Measurements from ENCODE around the gene NPS.

Gene NPS

DNA sequence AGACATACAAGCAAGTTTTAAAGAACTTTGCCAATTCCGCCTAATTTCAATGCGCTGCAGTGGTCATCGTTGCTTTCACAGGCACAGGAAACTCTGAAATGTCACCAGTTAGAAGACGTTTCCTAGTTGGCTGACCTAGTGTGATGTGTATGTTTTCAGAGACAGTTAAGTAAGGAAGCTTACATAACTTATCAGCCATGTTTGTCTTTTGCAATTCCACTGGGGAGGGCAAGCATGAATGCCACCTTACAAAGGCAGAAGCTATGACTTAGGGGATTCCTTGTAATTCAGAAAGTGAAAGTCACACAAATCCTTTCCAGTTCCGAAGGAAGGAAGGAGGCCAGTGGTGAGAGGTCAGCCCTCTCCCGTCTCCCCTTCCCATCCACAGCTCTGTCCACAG is 15.0 kb upstream of the NPS start:
- TF ChIP-seq, protein P1, sequence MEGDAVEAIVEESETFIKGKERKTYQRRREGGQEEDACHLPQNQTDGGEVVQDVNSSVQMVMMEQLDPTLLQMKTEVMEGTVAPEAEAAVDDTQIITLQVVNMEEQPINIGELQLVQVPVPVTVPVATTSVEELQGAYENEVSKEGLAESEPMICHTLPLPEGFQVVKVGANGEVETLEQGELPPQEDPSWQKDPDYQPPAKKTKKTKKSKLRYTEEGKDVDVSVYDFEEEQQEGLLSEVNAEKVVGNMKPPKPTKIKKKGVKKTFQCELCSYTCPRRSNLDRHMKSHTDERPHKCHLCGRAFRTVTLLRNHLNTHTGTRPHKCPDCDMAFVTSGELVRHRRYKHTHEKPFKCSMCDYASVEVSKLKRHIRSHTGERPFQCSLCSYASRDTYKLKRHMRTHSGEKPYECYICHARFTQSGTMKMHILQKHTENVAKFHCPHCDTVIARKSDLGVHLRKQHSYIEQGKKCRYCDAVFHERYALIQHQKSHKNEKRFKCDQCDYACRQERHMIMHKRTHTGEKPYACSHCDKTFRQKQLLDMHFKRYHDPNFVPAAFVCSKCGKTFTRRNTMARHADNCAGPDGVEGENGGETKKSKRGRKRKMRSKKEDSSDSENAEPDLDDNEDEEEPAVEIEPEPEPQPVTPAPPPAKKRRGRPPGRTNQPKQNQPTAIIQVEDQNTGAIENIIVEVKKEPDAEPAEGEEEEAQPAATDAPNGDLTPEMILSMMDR (IDR thresholded peaks at IDR 0.05; ENCODE audit: low read depth, low read length, missing control alignments) = no peak
- H3K4me3 ChIP-seq (replicated peaks; ENCODE audit: low read depth, low read length) = no peak overlapping the region
- no peak for DNase-seq (ENCODE audit: extremely low read depth, low read depth)

DNA sequence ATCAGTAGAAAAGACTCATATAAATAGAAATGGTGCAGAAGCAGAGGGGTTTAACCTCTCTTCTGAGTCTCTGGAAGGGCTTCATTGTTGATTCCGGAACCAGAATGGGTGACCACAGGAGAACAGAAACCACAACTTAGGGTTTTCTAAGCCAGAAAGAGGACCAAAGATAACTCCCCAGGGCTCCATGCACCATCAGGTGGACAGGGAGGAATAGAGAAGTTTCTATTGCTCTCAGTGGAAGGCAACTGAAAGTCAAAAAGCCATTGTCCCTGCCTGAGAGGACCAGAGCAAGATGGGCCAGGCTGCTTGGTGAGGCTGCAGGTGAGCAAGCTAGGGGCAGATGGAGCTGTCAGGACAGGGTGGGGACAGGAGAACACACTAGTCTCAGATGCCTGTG is 14.6 kb upstream of the NPS start:
- TF ChIP-seq, protein P1 (IDR thresholded peaks at IDR 0.05; ENCODE audit: low read depth, low read length, missing control alignments) = no peak
- no peak for DNase-seq (ENCODE audit: extremely low read depth, low read depth)
- H3K4me3 ChIP-seq (replicated peaks; ENCODE audit: low read depth, low read length) = no peak overlapping the region

DNA sequence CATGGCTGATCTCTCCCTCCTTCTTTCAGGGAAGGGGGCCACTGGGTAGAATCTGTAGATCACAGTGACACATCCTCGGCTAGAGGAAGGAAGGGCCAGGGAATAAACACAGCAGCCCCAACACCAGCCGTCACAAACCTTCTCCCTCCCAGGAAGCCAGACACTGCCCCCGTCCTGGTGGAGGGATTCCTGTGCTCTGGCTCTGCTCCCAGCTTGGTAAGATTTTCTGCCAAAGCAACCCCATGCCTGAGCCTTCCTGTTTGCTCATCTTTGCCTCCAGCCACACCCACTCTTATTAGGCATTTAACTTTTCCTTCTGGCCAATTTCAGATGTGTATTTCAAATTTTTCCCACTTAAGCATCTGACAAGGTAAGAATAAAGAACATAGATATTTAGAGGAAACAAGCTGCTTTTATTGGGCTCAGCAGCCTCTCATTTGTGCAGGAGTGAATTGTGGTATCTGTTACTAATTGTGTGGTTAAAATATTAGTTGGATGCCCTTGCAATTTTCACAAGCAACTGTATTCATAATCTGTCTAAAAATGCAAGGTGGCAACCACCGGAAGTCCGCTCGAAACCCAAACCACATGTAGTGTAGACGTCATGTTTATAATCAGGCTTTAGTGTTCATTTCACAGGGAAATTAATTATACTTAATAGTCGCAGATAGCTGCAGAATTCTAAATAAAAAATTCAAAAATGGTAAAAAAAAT is 13.2 kb upstream of the NPS start:
- H3K4me3 ChIP-seq (replicated peaks; ENCODE audit: low read depth, low read length) = no peak overlapping the region
- DNase-seq (ENCODE audit: extremely low read depth, low read depth) = no peak
- TF ChIP-seq, protein P1 (IDR thresholded peaks at IDR 0.05; ENCODE audit: low read depth, low read length, missing control alignments) = no peak

DNA sequence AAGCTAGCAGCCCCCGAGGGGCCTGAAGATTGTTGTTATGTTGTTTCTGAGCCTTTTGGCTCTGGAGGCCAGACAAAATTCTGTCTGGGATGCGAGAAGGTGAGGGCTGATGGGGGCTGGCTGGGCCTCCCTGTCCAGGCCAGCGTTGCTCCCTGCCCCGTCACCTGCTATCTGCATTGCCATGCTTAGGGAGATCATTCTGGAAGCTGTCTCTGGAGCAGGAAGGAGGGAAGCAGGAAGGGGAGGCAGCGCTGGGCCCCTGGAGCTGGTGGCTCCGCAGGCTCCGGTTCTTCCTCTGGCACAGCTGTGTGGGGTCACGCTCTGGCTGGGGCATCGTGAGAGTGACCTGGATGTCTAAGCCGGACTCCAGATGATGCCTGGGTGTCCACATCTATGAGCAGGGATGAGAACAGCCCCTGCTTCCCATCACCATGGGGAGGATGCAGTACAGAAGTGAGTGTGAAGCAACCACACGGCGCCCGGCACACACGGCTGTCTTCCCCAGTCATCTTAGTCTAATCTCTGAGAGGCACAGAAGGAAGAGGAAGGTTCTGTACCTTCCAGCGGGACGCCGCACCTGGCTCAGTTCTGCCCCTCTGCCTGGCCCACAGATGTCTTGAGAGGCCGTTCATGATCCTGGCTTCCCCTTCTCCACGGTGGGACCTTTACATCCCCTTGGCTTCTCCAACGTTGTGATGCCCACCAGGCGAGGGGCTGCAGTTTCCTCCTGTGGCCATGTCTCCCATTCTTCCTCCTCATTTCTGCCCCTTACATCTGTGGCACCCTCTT is 11.9 kb upstream of the NPS start:
- no peak overlapping the region for H3K4me3 ChIP-seq (replicated peaks; ENCODE audit: low read depth, low read length)
- TF ChIP-seq, protein P1 (IDR thresholded peaks at IDR 0.05; ENCODE audit: low read depth, low read length, missing control alignments) = no peak
- DNase-seq (ENCODE audit: extremely low read depth, low read depth) = no peak

DNA sequence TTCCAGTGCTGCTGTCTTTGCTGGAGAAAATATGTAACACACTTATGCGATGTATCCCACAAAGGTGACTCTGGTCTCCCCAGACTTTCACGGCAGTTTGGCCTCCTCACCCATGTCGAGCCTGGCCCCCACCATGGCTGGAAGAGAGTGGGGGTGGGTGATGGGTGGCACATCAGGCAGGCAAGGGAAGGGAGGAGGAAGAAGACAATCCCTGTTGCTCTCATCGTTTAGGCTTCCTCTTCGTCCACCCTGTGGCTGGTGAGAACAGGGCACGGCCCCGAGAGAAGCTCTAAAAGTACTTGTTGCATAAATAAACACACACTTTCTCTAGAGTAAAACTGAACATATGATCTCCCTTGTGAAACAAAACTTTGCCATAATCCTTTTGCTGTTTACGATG is 11.2 kb upstream of the NPS start:
- TF ChIP-seq, protein P1 (IDR thresholded peaks at IDR 0.05; ENCODE audit: low read depth, low read length, missing control alignments) = no peak
- no peak for DNase-seq (ENCODE audit: extremely low read depth, low read depth)
- no peak overlapping the region for H3K4me3 ChIP-seq (replicated peaks; ENCODE audit: low read depth, low read length)

DNA sequence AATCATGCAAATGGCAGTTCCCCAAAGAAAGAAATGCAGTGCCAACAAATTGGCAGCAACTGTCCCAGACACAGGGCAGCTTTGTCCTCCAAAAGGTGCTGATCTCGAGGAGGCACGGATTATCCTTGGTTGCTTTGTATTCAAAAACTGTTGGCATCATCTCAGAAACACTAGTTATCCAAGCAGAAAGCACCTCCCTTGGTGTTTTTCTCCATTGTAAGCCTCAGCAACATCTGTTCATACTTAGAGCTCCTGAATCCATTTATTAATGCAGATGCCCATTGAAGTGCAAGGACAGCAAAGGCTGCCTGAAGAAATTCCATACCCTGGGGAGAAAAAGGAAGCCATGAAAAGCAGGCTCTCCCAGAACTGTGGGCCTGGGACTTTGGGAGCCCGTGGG is 1.1 kb upstream of the NPS start:
- no peak for DNase-seq (ENCODE audit: extremely low read depth, low read depth)
- TF ChIP-seq, protein P1 (IDR thresholded peaks at IDR 0.05; ENCODE audit: low read depth, low read length, missing control alignments) = no peak
- no peak overlapping the region for H3K4me3 ChIP-seq (replicated peaks; ENCODE audit: low read depth, low read length)
